Measurements from ENCODE around the gene PACSIN2. TPM values are rescaled to one million over a fixed set of nuclear protein-coding genes. Genes with fewer than 3 reads are reported as not detected.
A peak's percentile ranks its signal among the peaks of the same experiment; 100 is the strongest.
"Not testable (repeated sequence)": the region's sequence is repeated elsewhere in the genome, so short reads cannot be mapped to it uniquely, and the experiment has no call there.

Gene PACSIN2
- total RNA-seq, 3 donors from 2014 or later (not counting 1 experiment from before 2014, with no cell fraction given), result 37.1 to 48.5 (median 47.6) TPM

GRCh38 chr22:42927966-42928365 lies 87.0 kb downstream of the PACSIN2 start:
- ATAC-seq, result no peak
- no peak for DNase-seq
- H3K4me3 Mint-ChIP-seq, result no peak overlapping the region
- Histone ChIP-seq H3K4me3 (ENCODE audit: low read length) (no peak overlapping the region), H3K36me3 (ENCODE audit: control insufficient read depth, insufficient read depth, low read length) (no peaks in the 10 kb centered on the region), H3K4me1 (ENCODE audit: control insufficient read depth, insufficient read depth, low read length) (peaks cover 63% of the 10 kb centered on the region), H3K27me3 (ENCODE audit: control insufficient read depth, insufficient read depth, low read length) (no peaks in the 10 kb centered on the region), H3K27ac (ENCODE audit: low read length) (no peak overlapping the region), H3K9me3 (ENCODE audit: control insufficient read depth, insufficient read depth, low read length) (no peaks in the 10 kb centered on the region)
- intact Hi-C loops (cut with micrococcal nuclease), result loop anchor here (5.0 kb wide), 1 partner anchor 34 kb away; no protein-coding TSS in a partner anchor
- H3K27ac Mint-ChIP-seq, result no peak overlapping the region
- 89% methylated on average over 5 of the region's 6 CpGs for WGBS (ENCODE audit: insufficient coverage)
- no peaks in the 10 kb centered on the region for H3K9me3 Mint-ChIP-seq
- peaks cover 0 to 5% of the 10 kb centered on the region in 2 donors for H3K27me3 Mint-ChIP-seq (ENCODE audit: low read depth in 2 of 2)
- H3K4me1 Mint-ChIP-seq, result peaks cover 59 to 69% of the 10 kb centered on the region in 2 donors
- no peaks in the 10 kb centered on the region for H3K36me3 Mint-ChIP-seq
- no peak for TF ChIP-seq CTCF (IDR thresholded peaks at IDR 0.05)

GRCh38 chr22:42926768-42927167 lies 88.2 kb downstream of the PACSIN2 start:
- no peaks in the 10 kb centered on the region for H3K36me3 ChIP-seq (ENCODE audit: control insufficient read depth, insufficient read depth, low read length)
- H3K9me3 ChIP-seq (ENCODE audit: control insufficient read depth, insufficient read depth, low read length), result no peaks in the 10 kb centered on the region
- no peak for ATAC-seq
- WGBS (ENCODE audit: insufficient coverage), result 90% methylated on average over 5 of the region's 5 CpGs
- Mint-ChIP-seq H3K27ac (no peak overlapping the region), H3K9me3 (no peaks in the 10 kb centered on the region), H3K27me3 (ENCODE audit: low read depth in 2 of 2) (peaks cover 0 to 5% of the 10 kb centered on the region in 2 donors), H3K4me3 (no peak overlapping the region), H3K4me1 (peaks cover 60 to 70% of the 10 kb centered on the region in 2 donors), H3K36me3 (no peaks in the 10 kb centered on the region)
- intact Hi-C loops (cut with micrococcal nuclease), result loop anchor here (5.0 kb wide), 1 partner anchor 36 kb away; no protein-coding TSS in a partner anchor
- H3K4me1 ChIP-seq (ENCODE audit: control insufficient read depth, insufficient read depth, low read length), result peaks cover 72% of the 10 kb centered on the region
- DNase-seq, result no peak
- H3K27me3 ChIP-seq (ENCODE audit: control insufficient read depth, insufficient read depth, low read length), result no peaks in the 10 kb centered on the region
- no peak overlapping the region for H3K27ac ChIP-seq (ENCODE audit: low read length)
- TF ChIP-seq CTCF (IDR thresholded peaks at IDR 0.05), result no peak
- H3K4me3 ChIP-seq (ENCODE audit: low read length), result no peak overlapping the region

- H3K27me3 ChIP-seq (ENCODE audit: control insufficient read depth, insufficient read depth, low read length), result no peaks in the 10 kb centered on the region
- Mint-ChIP-seq H3K4me1 (peaks cover 53 to 64% of the 10 kb centered on the region in 2 donors), H3K9me3 (no peaks in the 10 kb centered on the region), H3K27ac (peak overlapping the region; percentile 69 to 75), H3K27me3 (ENCODE audit: low read depth in 2 of 2) (peaks cover 0 to 5% of the 10 kb centered on the region in 2 donors), H3K4me3 (peak overlapping the region; percentile 45), H3K36me3 (no peaks in the 10 kb centered on the region)
- H3K9me3 ChIP-seq (ENCODE audit: control insufficient read depth, insufficient read depth, low read length), result no peaks in the 10 kb centered on the region
- no peak for DNase-seq
- no peak overlapping the region for H3K27ac ChIP-seq (ENCODE audit: low read length)
- H3K4me1 ChIP-seq (ENCODE audit: control insufficient read depth, insufficient read depth, low read length), result peaks cover 69% of the 10 kb centered on the region
- no peak for ATAC-seq
- intact Hi-C loops (cut with micrococcal nuclease), result loop anchor here (5.0 kb wide), 1 partner anchor 36 kb away; no protein-coding TSS in a partner anchor
- WGBS (ENCODE audit: insufficient coverage), result 74% methylated on average over 4 of the region's 4 CpGs
- no peaks in the 10 kb centered on the region for H3K36me3 ChIP-seq (ENCODE audit: control insufficient read depth, insufficient read depth, low read length)
- TF ChIP-seq CTCF (IDR thresholded peaks at IDR 0.05), result no peak
- H3K4me3 ChIP-seq (ENCODE audit: low read length), result no peak overlapping the region
Observed at GRCh38 chr22:42926104-42926503, 88.8 kb downstream of the PACSIN2 start.

- no peaks in the 10 kb centered on the region for H3K36me3 Mint-ChIP-seq
- no peaks in the 10 kb centered on the region for H3K9me3 Mint-ChIP-seq
- ATAC-seq (peak; percentile 76 to 91 (median 80)), DNase-seq (peak in 1 of 2 donors; percentile 54)
- peak overlapping the region; percentile 45 for H3K4me3 Mint-ChIP-seq
- Histone ChIP-seq H3K36me3 (ENCODE audit: control insufficient read depth, insufficient read depth, low read length) (no peaks in the 10 kb centered on the region), H3K27me3 (ENCODE audit: control insufficient read depth, insufficient read depth, low read length) (no peaks in the 10 kb centered on the region), H3K27ac (ENCODE audit: low read length) (no peak overlapping the region), H3K9me3 (ENCODE audit: control insufficient read depth, insufficient read depth, low read length) (no peaks in the 10 kb centered on the region), H3K4me3 (ENCODE audit: low read length) (no peak overlapping the region), H3K4me1 (ENCODE audit: control insufficient read depth, insufficient read depth, low read length) (peaks cover 64% of the 10 kb centered on the region)
- 2% methylated on average over 6 of the region's 6 CpGs for WGBS (ENCODE audit: insufficient coverage)
- TF ChIP-seq CTCF (IDR thresholded peaks at IDR 0.05), result no peak
- intact Hi-C loops (cut with micrococcal nuclease), result loop anchor here (2.0 to 5.0 kb wide), 2 partner anchors 33 to 37 kb away; no protein-coding TSS in a partner anchor
- peaks cover 0 to 5% of the 10 kb centered on the region in 2 donors for H3K27me3 Mint-ChIP-seq (ENCODE audit: low read depth in 2 of 2)
- peaks cover 50 to 59% of the 10 kb centered on the region in 2 donors for H3K4me1 Mint-ChIP-seq
- peak overlapping the region; percentile 69 to 75 for H3K27ac Mint-ChIP-seq
Observed at GRCh38 chr22:42925598-42925997, 89.4 kb downstream of the PACSIN2 start.

- H3K27me3 ChIP-seq (ENCODE audit: control insufficient read depth, insufficient read depth, low read length); H3K27me3 Mint-ChIP-seq (ENCODE audit: low read depth in 2 of 2); H3K36me3 ChIP-seq (ENCODE audit: control insufficient read depth, insufficient read depth, low read length); H3K27ac ChIP-seq (ENCODE audit: low read length); ATAC-seq; H3K36me3 Mint-ChIP-seq; DNase-seq; H3K9me3 ChIP-seq (ENCODE audit: control insufficient read depth, insufficient read depth, low read length); H3K9me3 Mint-ChIP-seq; H3K4me3 ChIP-seq (ENCODE audit: low read length): not testable (repeated sequence)
- Mint-ChIP-seq H3K27ac (peak overlapping the region; percentile 69 to 75), H3K4me1 (peaks cover 50 to 55% of the 10 kb centered on the region in 2 donors), H3K4me3 (peak overlapping the region; percentile 45)
- peaks cover 60% of the 10 kb centered on the region for H3K4me1 ChIP-seq (ENCODE audit: control insufficient read depth, insufficient read depth, low read length)
- intact Hi-C loops (cut with micrococcal nuclease), result loop anchor here (2.0 to 5.0 kb wide), 2 partner anchors 32 to 37 kb away; no protein-coding TSS in a partner anchor
- WGBS (ENCODE audit: insufficient coverage), result 95% methylated on average over 10 of the region's 10 CpGs
Observed at GRCh38 chr22:42925031-42925430, 89.9 kb downstream of the PACSIN2 start.

All from natural killer cell (primary cell).